GM21786 (cell line): ENCODE measurements around the gene GH2.

Experiments used
- ATAC-seq: cut with Tn5 transposase; IDR thresholded peaks from one replicate; pipeline ENCODE4 v1.9.1; 2021; ENCODE audit not compliant: unreplicated experiment

Gene GH2

DNA sequence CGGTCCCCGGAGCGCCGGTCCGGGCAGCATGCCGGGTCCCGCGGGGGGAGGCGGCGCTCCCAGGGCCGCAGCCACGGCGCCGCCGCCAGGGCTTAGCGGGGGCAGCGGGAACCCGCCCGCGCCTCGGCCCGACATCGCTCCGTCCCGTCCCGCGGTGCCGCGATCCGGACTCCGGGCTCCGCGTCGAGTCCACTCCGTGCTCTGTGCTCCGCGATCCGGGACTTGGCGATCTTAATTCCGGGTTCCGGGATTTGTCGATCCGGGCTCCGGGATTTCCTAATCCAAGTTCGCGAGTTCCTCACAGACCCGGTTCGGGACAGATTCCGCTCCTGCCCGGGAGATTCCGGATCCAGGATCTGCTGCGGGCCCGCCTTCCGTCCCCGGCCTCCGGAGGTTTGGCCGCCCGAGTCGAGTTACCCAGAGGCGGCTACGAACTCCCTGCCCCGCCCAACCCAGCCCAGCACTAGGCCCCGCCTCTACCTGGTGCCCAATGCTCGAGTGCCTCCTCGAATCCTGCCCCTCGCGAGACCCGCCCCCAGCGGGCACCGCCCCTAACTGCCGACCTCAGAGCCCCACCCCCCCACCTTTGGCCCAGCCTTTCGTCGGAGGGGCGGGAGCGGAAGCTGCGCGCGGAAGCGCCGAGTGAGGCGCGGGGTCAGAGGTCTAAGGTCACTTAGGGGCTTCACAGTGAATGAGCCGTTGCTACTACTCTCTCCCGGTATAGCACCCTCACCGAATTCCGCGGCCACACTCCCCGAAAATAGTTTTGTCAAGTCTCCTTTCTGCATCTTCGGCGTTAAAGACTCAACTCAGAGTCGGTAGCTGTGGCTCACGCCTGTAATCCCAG, 39.0 kb downstream of the GH2 start, which contains the start of gene SMARCD2:
SMARCD2 (minus strand) TSS at position 146 of the 847 bp plus-strand sequence; CDS start at position 135, 11 bp downstream.
- peak; percentile 79 for ATAC-seq

DNA sequence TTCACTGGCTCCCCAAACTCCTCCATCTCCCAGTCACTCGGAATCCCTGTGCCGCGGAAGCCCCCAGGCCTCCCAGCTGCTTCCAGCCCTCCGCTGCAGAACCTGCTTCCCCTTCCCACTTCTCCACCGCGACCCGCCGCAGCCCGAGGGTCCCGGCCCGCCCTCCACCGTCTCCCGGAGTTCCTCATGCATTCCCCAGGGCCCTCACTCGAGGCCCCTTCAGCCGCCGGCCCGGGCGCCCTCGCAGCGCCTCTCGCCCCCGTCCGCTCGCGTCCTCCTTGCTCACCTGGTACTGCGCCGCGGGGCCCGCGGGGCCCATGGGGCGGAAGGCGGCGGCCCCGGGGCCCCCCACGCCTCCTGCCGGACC, 39.6 kb downstream of the GH2 start:
- peak; percentile 6 for ATAC-seq

DNA sequence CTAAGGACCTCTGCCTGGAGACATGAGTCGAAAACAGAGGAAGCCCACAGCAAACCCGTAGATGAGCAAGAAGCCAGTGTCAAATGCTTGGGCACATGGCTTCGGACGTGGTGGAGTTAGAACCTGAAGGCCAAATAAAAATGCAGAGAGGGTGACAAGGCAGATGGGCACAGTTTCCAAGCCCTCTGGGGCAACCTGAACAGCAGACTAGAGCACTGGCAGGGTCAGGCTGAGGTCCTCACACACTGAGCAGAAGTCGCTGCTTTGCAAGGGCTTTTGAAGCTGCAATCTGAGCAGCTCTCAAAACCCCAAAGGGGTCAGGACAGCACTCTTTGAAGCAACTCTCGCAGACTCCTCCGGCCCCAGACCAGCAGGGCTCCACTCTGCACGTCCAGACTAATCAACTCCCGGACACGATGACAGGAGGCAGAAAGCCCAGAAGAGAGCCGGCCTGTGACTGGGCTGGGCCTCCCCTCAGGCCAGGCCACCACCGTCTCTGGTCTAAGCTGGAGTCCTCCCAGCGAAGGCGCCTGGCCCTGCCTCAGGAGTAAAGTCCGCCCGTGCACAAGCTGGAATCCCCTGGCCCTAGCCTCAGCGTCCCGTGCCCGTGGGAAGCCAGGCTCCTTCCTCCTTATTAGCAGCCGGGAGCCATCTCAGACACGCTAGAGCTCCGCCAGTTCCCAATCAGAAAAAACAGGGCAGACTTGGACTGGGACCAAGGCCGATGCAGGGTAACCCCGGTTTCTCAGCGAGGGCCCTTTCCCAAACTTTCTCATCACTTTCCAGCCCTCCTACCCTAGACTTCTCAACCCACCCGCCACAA, 40.2 kb downstream of the GH2 start:
- no peak for ATAC-seq

DNA sequence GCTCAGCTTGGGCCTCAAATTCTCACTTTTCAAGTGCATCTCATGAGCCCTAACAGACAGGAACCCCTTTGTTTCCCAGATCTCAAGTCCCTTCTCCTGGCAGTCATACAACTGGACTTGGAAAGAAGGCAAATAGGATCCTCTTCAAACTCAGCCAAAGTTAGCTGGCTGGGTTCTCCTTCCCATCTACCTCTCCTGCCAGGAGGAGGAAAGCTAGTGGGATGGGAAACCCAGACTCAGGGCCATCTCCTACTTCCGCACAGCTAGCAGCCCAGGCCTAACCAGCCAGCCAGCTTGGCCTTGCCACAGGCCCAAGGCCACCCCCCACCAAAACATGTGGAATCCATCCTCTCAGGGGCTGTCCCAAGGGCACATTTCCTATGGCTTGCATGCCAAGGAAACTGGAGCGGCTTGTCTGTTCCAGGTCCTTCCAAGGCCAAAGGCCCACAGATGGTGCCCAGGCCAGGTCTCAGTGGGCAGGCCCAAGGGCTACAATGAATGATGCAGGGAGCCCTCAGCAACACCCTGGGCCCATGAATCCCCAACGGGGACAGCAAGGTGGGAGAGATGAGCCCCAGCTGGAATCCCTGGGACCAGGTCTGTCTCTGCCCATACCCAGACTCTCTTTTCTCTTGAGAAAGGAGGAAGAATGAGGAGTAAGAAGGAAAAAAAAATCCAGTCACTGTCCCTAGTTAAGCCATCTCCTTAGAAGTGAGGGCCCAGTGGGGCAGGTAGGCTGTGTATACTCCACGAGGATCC, 41.0 kb downstream of the GH2 start:
- no peak for ATAC-seq

DNA sequence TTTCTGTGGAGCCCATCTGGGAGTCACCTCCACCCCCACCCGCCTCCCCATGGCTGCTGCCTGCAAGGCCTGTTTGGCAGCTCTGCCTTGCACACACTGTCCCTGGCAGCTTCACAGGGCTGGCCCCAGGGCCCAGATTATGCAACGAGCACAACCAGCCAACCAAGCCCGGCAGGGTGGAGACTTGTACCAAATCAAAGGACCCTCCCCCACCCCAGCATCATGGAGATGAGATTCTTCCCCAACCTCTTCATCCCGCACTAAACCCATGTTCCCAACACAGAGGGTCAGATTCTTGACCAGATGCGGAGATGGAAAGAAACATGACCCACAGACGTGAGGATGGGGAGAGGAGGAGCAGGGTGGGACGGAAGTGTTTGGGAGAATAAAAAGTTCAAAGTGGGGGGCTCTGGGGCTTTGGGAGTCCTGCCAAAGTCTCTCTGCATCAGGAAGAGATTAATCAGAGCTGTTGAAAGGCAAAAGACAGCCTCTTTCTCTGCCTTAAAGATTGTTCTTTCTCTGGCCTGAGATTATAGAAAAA, 43.0 kb downstream of the GH2 start:
- no peak for ATAC-seq

DNA sequence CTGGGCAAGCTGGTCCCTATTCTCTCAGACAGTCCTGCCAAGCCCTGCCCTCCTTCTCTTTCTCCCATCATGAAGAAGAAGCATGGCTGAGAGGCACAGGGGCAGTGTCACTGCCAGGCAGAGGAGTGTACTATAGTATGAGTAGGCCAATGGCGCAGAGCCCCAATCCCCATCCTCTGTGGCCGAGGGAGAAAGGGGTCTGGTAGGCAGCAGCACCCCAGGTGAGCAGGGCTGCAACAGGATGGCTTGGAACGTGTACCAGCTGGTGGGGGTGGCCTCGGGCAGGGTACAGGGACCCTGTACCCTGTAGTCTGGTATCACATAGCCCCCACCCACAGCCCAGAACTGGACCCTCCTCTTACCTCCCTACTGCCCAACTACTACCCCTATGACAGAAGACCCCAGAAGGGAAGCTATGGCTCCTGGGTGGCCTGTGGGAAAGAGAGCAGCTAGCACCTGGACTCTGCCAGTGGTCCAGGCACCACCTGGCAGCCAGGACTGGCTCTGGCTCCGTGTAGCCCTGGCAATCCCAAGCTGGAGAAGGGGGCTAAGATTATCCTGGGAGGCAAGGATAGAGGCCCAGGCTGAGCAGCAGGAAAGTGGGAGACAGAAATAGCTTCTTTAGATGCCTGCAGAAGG, 43.7 kb downstream of the GH2 start:
- ATAC-seq, result no peak

DNA sequence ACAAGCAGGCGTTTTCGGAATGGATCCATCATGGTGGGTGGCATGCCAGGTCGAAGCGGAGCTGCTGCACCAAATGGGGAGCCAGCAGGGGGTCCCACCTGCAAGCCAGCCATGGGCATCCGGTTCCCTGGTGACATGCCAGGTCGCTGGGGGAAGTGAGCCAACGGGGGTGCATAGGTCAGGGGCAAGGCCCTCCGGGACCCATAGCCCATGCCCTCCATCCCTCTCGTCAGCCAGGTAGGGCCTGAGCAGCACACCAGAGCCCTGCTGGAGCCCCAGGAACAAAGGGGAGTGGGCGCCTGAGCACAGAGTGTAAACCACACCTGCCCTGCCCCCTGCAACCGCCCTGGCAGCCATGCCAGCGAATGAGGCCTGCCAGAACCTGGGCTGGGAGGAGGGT, 44.3 kb downstream of the GH2 start:
- ATAC-seq, result no peak

DNA sequence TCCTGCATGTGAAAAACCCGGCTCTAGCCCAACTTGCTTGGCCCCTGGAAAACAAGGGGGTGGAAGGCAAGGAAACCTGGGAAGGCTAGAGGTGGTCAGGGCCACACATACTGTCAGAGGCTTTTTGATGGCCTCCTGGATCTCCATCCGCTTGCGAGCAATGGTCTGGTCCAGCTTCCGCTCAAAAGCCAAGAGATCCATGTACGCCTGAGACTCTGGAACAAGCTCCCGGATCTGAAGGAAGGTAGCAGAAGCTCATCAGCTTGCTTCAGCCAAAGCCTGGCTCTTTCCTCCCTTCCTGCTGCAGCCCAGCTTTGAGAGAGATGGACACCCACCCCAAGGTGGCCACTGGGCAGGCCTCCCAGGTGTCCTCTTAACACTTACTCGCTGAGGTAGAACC, 44.9 kb downstream of the GH2 start:
- no peak for ATAC-seq

DNA sequence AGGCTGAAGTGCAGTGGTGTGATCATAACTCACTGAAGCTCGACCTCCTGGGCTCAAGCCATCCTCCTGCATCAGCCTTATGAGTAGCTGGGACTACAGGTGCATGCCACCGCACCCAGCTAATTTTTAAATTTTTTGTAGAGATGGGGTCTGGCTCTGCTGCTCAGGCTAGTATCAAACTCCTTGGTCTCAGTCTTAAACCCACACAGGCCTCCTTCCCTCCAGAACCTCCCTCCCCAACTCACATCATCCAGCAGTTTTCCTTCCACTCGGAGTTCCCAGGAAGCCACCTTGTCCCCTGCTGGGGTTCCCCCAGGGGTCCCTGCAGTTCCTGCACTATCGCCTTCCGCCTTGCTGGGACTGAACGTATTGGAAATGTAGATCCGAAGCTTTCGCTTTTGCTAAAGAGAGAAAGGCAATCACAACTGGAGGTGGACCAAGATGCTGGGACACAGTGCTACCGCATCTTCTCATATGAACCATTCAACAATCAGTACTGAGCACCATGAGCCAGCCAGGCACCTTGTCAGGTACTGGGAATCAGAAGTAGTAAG, 46.5 kb downstream of the GH2 start:
- ATAC-seq, result no peak

DNA sequence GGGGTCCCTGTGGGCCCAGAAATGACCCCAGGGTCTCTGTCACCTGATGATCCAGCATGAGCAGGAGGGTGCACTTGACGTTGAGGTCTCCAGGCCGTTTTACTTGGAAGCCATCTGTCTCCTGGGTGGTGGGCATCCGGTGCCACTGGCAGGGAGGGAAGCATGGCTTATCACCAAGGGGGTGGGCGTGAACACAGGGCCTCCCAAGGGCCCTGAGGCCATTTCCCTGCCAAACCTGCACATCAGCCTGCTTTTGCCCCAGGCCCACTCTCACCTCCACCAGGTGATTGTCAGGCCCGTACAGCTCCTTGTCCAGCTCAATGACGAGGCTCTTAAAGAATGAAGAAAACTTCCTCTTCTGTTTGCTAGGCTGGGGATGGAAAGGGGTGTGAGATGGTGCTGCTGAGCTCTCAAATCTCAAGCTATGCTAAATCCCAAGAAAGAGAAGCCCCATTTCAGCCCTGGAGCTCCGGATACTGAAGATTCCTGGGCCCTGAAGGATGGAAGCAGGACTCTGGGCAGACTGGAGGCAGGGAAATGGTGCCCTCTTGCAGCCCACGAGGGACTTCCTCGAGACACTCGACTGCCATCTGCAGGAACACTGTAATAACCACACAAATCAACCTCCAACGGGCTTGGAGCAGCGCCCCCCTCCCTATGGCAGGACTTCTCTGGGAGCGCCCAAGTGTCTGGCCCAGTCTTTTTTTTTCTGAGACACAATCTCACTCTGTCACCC, 47.1 kb downstream of the GH2 start:
- ATAC-seq, result peak; percentile 61

DNA sequence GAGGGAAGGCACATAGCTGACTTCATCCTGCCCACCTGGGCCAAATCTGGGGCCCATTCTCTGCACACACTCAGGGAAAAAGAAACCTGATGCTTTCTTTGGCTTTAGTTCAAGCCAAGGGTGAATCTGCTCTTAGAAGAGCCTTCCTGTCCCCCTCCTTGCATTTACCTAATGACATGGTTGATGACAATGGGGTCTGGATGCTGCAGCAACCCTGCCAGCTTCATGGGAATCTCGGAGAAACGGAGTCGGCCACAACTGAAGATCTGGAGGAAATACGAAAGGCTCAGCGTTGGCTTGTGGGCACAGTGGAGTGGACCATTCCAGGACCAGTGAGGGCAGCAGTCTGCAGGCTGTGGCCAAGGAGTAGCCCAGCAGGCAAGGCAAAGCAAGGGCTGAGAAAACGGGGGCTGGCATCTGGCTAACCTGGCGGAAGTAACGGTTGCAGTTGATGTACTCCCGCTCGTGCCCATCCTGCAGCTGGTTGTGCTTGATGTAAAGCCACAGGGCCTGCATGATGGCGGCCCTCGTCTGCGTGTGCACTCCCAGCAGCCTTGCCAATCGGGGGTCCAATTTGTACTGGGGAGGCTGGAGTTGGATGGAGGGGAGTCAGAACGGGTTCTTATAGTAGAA, 47.9 kb downstream of the GH2 start:
- no peak for ATAC-seq

DNA sequence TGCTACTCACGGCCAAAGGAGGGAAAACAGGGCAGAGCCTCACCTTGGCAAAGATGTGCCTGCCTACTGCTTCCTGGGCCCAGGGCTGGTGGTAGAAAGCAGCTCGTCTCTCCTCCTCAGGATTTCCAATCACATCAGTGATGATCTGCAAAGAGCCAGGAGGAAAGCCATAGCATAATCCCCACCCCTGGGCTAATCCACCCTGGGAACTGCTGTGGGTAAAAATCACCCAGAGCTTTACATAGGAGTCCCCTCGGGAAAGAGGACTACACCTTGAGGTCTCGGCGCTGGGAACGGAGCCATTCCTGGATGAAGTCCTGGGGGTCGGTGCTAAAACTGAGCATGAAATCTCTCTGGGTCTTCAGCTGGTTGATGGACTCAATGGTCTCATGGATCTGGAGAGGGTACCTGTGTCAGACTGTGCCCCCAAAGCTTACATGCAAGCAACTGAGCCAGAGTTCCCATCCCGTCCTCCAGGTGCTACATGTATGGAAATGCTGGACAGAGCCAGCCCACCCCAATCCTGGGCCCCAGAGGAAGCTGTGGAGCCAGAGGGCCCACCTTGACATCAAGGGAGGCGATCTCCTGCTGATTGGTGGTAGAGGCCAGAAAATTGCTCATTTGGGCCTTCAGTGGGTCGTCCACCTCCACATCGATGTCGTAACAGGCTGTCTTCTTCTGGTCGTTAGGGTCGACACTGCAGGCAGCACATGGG, 48.6 kb downstream of the GH2 start:
- ATAC-seq, result no peak

DNA sequence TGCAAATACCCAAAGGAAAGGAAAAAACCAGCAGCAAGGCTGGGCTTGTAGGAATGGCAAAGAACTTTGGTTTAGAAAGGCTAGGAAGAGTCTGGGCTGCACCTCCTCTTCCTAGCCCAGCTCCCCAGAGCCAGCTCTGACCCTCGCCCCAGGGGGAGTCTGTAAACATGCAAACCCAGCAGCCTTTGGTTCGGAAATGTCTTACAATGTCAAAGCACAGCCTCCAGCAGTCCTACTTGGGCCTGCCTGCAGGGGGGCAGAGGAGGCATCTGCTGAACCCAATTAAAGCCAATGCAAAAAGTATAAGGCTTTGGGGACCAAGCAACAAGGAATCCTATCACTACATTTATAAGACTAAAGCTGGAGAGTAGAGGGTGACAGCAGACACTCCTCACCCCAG, 49.3 kb downstream of the GH2 start:
- ATAC-seq, result no peak

DNA sequence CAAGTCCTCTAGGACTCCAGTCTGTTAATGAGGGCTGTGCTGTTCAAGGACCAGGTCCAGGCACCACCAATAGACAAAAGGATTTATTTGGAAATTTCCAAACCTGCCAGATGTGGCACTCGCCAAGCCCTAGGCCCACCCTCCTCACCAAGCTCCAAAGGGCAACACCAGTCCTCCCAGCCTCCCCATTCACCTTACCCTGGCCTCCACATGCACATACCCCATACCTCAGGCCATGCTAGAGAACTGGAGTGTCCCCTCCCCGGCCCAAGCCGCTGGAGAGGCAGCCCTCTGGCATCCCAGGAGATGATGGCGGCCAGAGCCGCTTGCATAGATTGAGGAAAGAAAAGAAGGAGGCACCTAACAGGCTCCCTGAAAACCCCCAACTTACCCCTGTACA, 49.7 kb downstream of the GH2 start:
- no peak for ATAC-seq

DNA sequence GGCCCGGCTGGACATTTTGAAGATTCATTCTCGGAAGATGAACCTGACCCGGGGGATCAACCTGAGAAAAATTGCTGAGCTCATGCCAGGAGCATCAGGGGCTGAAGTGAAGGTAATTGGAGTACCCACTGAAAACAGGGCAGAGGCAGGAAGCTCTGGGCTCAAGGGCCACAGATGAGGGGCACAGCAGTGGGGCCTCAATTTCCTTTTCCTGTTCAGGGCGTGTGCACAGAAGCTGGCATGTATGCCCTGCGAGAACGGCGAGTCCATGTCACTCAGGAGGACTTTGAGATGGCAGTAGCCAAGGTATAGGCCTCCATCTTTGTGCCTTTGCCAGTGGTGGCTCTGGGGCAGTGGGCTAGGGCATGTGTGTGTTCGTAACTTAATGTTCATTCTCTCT, 50.2 kb downstream of the GH2 start:
- no peak for ATAC-seq

DNA sequence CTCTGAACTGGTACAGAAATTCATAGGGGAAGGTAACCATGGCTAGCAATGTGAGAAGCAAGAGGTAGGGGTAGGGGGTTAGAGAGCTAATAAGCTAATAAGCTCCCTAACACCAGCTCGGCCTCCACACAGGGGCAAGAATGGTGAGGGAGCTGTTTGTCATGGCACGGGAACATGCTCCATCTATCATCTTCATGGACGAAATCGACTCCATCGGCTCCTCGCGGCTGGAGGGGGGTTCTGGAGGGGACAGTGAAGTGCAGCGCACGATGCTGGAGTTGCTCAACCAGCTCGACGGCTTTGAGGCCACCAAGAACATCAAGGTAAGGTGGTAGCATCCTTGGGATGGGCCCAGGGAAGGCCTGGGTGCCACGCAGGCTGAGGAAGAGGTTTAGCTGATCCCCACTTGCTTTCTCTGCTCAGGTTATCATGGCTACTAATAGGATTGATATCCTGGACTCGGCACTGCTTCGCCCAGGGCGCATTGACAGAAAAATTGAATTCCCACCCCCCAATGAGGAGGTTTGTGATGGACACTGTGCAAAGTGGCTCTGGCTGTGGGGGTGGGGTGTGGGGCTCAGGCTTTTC, 50.7 kb downstream of the GH2 start:
- no peak for ATAC-seq

DNA sequence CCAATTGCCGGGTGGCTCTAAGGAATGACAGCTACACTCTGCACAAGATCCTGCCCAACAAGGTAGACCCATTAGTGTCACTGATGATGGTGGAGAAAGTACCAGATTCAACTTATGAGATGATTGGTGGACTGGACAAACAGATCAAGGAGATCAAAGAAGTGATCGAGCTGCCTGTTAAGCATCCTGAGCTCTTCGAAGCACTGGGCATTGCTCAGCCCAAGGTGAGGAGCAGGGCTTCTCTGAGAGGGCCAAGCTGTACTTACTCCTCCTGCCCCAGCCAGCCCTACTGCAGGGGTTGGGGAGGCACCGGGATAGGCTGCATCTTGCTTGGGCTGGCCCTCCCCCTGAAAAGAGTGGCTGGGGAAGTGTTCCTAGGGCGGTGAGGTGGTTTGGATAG, 51.5 kb downstream of the GH2 start:
- ATAC-seq, result no peak
